Body of pancreas (tissue), 4 donors: ENCODE results near the gene SLC22A17. TPM values are rescaled to one million over a fixed set of nuclear protein-coding genes. Genes with fewer than 3 reads are reported as not detected.

Source experiments
- ATAC-seq: fragments of 150-250 bp; one replicate; pipeline ENCODE4 v1.9.1; 2016
- DNase-seq, 4 donors: peaks; one replicate each; pipeline ENCODE4 v3.0.0-alpha.2; 2019
- H3K27ac ChIP-seq, 4 donors: fragments of 200-600 bp; sonication (generic); 1 replicate in 3 of 4; 2 replicates in 1 of 4; pipeline versions ENCODE4 v1.5.1 to v1.6.1; 2016 to 2019; ENCODE audit warnings: mild to moderate bottlenecking in 1 of 4, mixed read lengths in 1 of 4, moderate library complexity in 1 of 4
- H3K27me3 ChIP-seq, 2 donors: fragments of 200-600 bp; sonication (generic); one replicate each; pipeline ENCODE4 v1.6.0; 2016; ENCODE audit warnings: mild to moderate bottlenecking in 1 of 2
- H3K36me3 ChIP-seq, 2 donors: fragments of 200-600 bp; sonication (generic); replicated peaks in 1 of 2; 2 replicates each; pipeline ENCODE4 v1.5.1; 2016; ENCODE audit warnings: low read depth in 2 of 2; ENCODE audit not compliant: insufficient read depth in 1 of 2
- H3K4me1 ChIP-seq: fragments of 200-600 bp; sonication (generic); one replicate; pipeline ENCODE4 v1.6.0; 2016
- H3K4me3 ChIP-seq, 2 donors: fragments of 200-600 bp; sonication (generic); 1 replicate in 1 of 2; 2 replicates in 1 of 2; pipeline ENCODE4 v1.5.1; 2016 to 2019
- H3K9me3 ChIP-seq, 3 donors: fragments of 200-600 bp; sonication (generic); 1 replicate in 2 of 3; 2 replicates in 1 of 3; pipeline ENCODE4 v1.5.1; 2016
- POLR2A ChIP-seq, 3 donors: fragments of 450-650 bp; IDR thresholded peaks; one replicate each; pipeline ENCODE4 v1.6.1; 2016; ENCODE audit warnings: antibody characterized with exemption in 3 of 3, mild to moderate bottlenecking in 2 of 3
- WGBS, 2 donors: methylation state at CpG; one replicate each; pipeline ENCODE4 v1.1.5; 2017; 5-methylcytosine and 5-hydroxymethylcytosine counted together
- intact Hi-C: fragments of 100-400 bp; cut with DNase I; formaldehyde crosslinking; loops from one replicate; pipeline ENCODE4 v1.15.1; 2023
- total RNA-seq, 2 donors: library from RNA; depleted of rRNA; stranded (reverse); fragments of >200 nt; gene quantifications; one replicate each; pipeline ENCODE4 v1.1.0, GENCODE V29; 2016
- TF ChIP-seq, protein P1 (sequence below), 7 experiments: fragments of 450-650 bp in 4 of 7; fragments of 200-600 bp in 3 of 7; sonication (generic) in 3 of 7; IDR thresholded peaks; one replicate each; pipeline ENCODE4 v1.5.1; 2016 to 2019; ENCODE audit warnings: antibody characterized with exemption in 7 of 7

SLC22A17 gene
- total RNA-seq, 2 donors from 2014 or later: 20.8 to 36.6 TPM

DNA sequence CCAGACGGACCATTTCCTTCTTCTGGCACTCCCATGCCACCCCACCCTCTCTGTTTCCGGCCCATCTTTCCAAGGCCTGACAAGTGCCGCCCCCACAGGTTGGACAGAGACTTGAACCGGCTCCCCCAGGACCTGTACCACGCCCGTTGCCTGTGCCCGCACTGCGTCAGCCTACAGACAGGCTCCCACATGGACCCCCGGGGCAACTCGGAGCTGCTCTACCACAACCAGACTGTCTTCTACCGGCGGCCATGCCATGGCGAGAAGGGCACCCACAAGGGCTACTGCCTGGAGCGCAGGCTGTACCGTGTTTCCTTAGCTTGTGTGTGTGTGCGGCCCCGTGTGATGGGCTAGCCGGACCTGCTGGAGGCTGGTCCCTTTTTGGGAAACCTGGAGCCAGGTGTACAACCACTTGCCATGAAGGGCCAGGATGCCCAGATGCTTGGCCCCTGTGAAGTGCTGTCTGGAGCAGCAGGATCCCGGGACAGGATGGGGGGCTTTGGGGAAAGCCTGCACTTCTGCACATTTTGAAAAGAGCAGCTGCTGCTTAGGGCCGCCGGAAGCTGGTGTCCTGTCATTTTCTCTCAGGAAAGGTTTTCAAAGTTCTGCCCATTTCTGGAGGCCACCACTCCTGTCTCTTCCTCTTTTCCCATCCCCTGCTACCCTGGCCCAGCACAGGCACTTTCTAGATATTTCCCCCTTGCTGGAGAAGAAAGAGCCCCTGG, 23.0 kb upstream of the SLC22A17 start:
- no peaks in the 10 kb centered on the region for H3K27me3 ChIP-seq

DNA sequence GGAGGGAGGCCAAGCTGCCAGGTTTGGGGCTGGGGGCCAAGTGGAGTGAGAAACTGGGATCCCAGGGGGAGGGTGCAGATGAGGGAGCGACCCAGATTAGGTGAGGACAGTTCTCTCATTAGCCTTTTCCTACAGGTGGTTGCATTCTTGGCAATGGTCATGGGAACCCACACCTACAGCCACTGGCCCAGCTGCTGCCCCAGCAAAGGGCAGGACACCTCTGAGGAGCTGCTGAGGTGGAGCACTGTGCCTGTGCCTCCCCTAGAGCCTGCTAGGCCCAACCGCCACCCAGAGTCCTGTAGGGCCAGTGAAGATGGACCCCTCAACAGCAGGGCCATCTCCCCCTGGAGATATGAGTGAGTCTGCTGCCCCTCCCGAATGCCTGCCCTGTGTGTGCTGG, 20.4 kb upstream of the SLC22A17 start:
- DNase-seq: no peak
- no peaks in the 10 kb centered on the region for H3K27me3 ChIP-seq
- no peaks in the 10 kb centered on the region for H3K4me1 ChIP-seq
- TF ChIP-seq POLR2A (IDR thresholded peaks at IDR 0.05): no peak
- TF ChIP-seq, protein P1, sequence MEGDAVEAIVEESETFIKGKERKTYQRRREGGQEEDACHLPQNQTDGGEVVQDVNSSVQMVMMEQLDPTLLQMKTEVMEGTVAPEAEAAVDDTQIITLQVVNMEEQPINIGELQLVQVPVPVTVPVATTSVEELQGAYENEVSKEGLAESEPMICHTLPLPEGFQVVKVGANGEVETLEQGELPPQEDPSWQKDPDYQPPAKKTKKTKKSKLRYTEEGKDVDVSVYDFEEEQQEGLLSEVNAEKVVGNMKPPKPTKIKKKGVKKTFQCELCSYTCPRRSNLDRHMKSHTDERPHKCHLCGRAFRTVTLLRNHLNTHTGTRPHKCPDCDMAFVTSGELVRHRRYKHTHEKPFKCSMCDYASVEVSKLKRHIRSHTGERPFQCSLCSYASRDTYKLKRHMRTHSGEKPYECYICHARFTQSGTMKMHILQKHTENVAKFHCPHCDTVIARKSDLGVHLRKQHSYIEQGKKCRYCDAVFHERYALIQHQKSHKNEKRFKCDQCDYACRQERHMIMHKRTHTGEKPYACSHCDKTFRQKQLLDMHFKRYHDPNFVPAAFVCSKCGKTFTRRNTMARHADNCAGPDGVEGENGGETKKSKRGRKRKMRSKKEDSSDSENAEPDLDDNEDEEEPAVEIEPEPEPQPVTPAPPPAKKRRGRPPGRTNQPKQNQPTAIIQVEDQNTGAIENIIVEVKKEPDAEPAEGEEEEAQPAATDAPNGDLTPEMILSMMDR (IDR thresholded peaks at IDR 0.05): no peak
- H3K36me3 ChIP-seq: no peaks in the 10 kb centered on the region
- H3K27ac ChIP-seq: no peak overlapping the region
- intact Hi-C loops: loop anchor here (10.0 kb wide), 1 partner anchor 108 kb away; no protein-coding TSS in a partner anchor
- WGBS, 2 donors: 49 to 69% methylated on average over 2 to 3 of the region's 3 CpGs
- no peaks in the 10 kb centered on the region for H3K9me3 ChIP-seq
- no peak overlapping the region for H3K4me3 ChIP-seq
- ATAC-seq: no peak

More for the DNA sequence above, 23.0 kb upstream of the SLC22A17 start:
- no peak for DNase-seq
- Histone ChIP-seq H3K4me3 (no peak overlapping the region), H3K4me1 (peaks cover 6% of the 10 kb centered on the region), H3K36me3 (no peaks in the 10 kb centered on the region), H3K9me3 (no peaks in the 10 kb centered on the region), H3K27ac (no peak overlapping the region)
- ATAC-seq: no peak
- intact Hi-C loops: loop anchor here (10.0 kb wide), 1 partner anchor 111 kb away; no protein-coding TSS in a partner anchor
- TF ChIP-seq, protein P1 (IDR thresholded peaks at IDR 0.05): no peak
- 85 to 86% methylated on average over 14 to 21 of the region's 21 CpGs for WGBS, 2 donors

DNA sequence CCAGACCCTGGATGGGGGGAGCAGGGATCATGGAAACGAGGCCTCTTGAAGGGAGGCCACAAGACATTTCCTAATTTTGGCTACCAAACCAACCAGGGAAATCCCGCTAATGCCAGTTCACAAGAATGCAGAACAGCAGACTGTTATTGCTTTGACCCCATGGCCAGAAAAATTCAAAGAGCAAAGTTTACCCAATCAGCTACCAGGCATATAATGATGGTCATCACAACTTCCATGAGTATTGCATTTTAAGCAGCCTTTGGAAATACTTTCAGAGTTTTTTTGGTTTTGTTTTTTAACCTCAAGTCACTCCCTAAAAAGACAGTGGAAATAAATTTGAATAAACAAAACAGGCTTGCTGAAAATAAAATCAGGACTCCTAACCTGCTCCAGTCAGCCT, 19.8 kb upstream of the SLC22A17 start, which contains the start of gene IL25:
IL25 (plus strand) TSS at position 301 of the 400 bp plus-strand sequence.
- no peaks in the 10 kb centered on the region for H3K4me1 ChIP-seq
- H3K36me3 ChIP-seq: no peaks in the 10 kb centered on the region
- H3K27me3 ChIP-seq: no peaks in the 10 kb centered on the region
- 67% methylated on average over 2 of the region's 2 CpGs for WGBS, 2 donors
- DNase-seq (no peak), ATAC-seq (no peak)
- H3K27ac ChIP-seq: no peak within 1 kb of the TSS
- TF ChIP-seq POLR2A (IDR thresholded peaks at IDR 0.05): no peak
- TF ChIP-seq, protein P1 (IDR thresholded peaks at IDR 0.05): no peak
- H3K4me3 ChIP-seq: no peak within 1 kb of the TSS
- H3K9me3 ChIP-seq: no peaks in the 10 kb centered on the region
- intact Hi-C loops: loop anchor here (10.0 kb wide), 1 partner anchor 108 kb away; no protein-coding TSS in a partner anchor

DNA sequence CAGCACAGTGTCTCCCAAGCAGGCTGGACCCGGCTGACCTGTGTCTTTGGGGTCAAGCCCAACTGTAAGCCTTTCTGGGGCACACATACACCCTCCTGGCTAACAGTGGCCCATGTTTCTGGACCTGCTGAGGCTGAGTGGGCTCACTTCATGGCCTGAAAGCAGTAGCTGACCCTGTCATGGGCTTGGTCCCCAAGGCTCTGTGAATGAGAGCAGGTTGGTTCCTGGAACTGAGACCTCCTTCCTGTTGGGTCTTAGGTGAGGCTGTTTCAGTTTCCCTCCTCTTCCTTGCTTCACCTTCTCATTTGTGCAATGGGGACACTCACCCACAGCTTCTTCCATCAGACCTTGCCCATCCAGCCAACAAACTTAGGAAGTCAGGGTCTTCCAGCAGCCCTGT, 19.2 kb upstream of the SLC22A17 start:
- intact Hi-C loops: loop anchor here (10.0 kb wide), 1 partner anchor 107 kb away; no protein-coding TSS in a partner anchor
- ATAC-seq: no peak
- Histone ChIP-seq H3K27ac (no peak overlapping the region), H3K27me3 (no peaks in the 10 kb centered on the region), H3K36me3 (no peaks in the 10 kb centered on the region), H3K9me3 (no peaks in the 10 kb centered on the region), H3K4me3 (no peak overlapping the region), H3K4me1 (no peaks in the 10 kb centered on the region)
- DNase-seq: no peak
- 67 to 88% methylated on average over 1 of the region's 1 CpG for WGBS, 2 donors
- no peak for TF ChIP-seq POLR2A (IDR thresholded peaks at IDR 0.05)
- TF ChIP-seq, protein P1 (IDR thresholded peaks at IDR 0.05): no peak
